HEK293 (cell line): ENCODE data around the gene SHISA5.

ENCODE experiments used
- CTCF ChIA-PET: fragments of 350-600 bp; formaldehyde crosslinking; extraction: SDS; loops from one replicate; lab custom pipeline; 2021; ENCODE audit warnings: antibody characterized with exemption; lab: Yijun Ruan, JAX
- POLR2A ChIA-PET: fragments of 300-600 bp; formaldehyde crosslinking; extraction: SDS; loops from one replicate; lab custom pipeline; 2020; ENCODE audit warnings: antibody characterized with exemption, inconsistent platforms; lab: Yijun Ruan, JAX
- H3K27ac ChIP-seq: fragments of 200-500 bp; sonication (Bioruptor generic); 2 replicates; pipeline ENCODE4 v1.5.1; 2014; ENCODE audit warnings: low read depth, low read length, control low read depth, inconsistent platforms; ENCODE audit errors: extremely low read depth
- H3K36me3 ChIP-seq, 2 experiments: fragments of 200-500 bp in 1 of 2; sonication (Bioruptor generic) in 1 of 2; 1 replicate in 1 of 2; 2 replicates in 1 of 2; pipeline ENCODE4 v1.5.1; 2014 to 2017; ENCODE audit warnings: inconsistent platforms in 2 of 2, low read length in 2 of 2; ENCODE audit not compliant: control insufficient read depth in 2 of 2, insufficient read depth in 1 of 2
- H3K4me1 ChIP-seq: fragments of 200-500 bp; sonication (Bioruptor generic); 2 replicates; pipeline ENCODE4 v1.5.1; 2014; ENCODE audit warnings: mild to moderate bottlenecking, low read length, inconsistent platforms; ENCODE audit not compliant: control insufficient read depth, insufficient read depth
- H3K4me3 ChIP-seq: 2 replicates; pipeline ENCODE4 v1.5.1; 2011; ENCODE audit warnings: low read depth, mild to moderate bottlenecking, control low read depth, low read length, moderate library complexity
- H3K9me3 ChIP-seq: fragments of 200-500 bp; sonication (Bioruptor generic); 2 replicates; pipeline ENCODE4 v1.5.1; 2014; ENCODE audit warnings: low read depth, low read length, inconsistent platforms; ENCODE audit not compliant: control insufficient read depth, insufficient read depth
- AEBP2 ChIP-seq: fragments of 450-650 bp; formaldehyde crosslinking; IDR thresholded peaks from 2 replicates; pipeline ENCODE4 v1.5.1; 2016; ENCODE audit warnings: missing biosample characterization, missing genetic modification characterization, borderline replicate concordance
- EGR2 ChIP-seq: fragments of 450-650 bp; formaldehyde crosslinking; IDR thresholded peaks from 2 replicates; pipeline ENCODE4 v1.5.1; 2016; ENCODE audit warnings: low read depth, missing biosample characterization, missing genetic modification characterization
- IKZF3 ChIP-seq: fragments of 450-650 bp; IDR thresholded peaks from 2 replicates; pipeline ENCODE4 v1.5.0; 2018; ENCODE audit warnings: missing biosample characterization, mild to moderate bottlenecking, missing genetic modification characterization, moderate library complexity
- PRDM1 ChIP-seq: fragments of 450-650 bp; formaldehyde crosslinking; IDR thresholded peaks from 2 replicates; pipeline ENCODE4; 2016; ENCODE audit warnings: missing biosample characterization, missing genetic modification characterization
- RBAK ChIP-seq: fragments of 450-650 bp; formaldehyde crosslinking; IDR thresholded peaks from 2 replicates; pipeline ENCODE4 v1.5.1; 2016; ENCODE audit warnings: missing biosample characterization, missing genetic modification characterization
- TCF7L2 ChIP-seq: IDR thresholded peaks from 2 replicates; pipeline ENCODE4 v1.6.1; 2011; ENCODE audit warnings: low read depth, mild to moderate bottlenecking, inconsistent platforms, low read length, moderate library complexity, borderline replicate concordance
- TRIM28 ChIP-seq: IDR thresholded peaks from 2 replicates; pipeline ENCODE4 v1.6.1; 2011; ENCODE audit warnings: low read length, control low read depth, borderline replicate concordance
- YY2 ChIP-seq: fragments of 450-650 bp; formaldehyde crosslinking; IDR thresholded peaks from 2 replicates; pipeline ENCODE4 v1.5.1; 2016; ENCODE audit warnings: missing biosample characterization, missing genetic modification characterization
- ZBTB10 ChIP-seq: fragments of 450-650 bp; formaldehyde crosslinking; IDR thresholded peaks from 2 replicates; pipeline ENCODE4 v1.5.1; 2016; ENCODE audit warnings: missing biosample characterization, missing genetic modification characterization
- ZNF146 ChIP-seq: fragments of 450-650 bp; formaldehyde crosslinking; IDR thresholded peaks from 2 replicates; pipeline ENCODE4 v1.5.1; 2016; ENCODE audit warnings: missing biosample characterization, missing genetic modification characterization
- ZNF16 ChIP-seq: fragments of 450-650 bp; formaldehyde crosslinking; IDR thresholded peaks from 2 replicates; pipeline ENCODE4 v1.5.1; 2016; ENCODE audit warnings: low read depth, missing biosample characterization, missing genetic modification characterization
- ZNF169 ChIP-seq: fragments of 450-650 bp; formaldehyde crosslinking; IDR thresholded peaks from 2 replicates; pipeline ENCODE4 v1.5.1; 2016; ENCODE audit warnings: missing biosample characterization, missing genetic modification characterization
- ZNF214 ChIP-seq: fragments of 450-650 bp; formaldehyde crosslinking; IDR thresholded peaks from 2 replicates; pipeline ENCODE4 v1.5.1; 2017; ENCODE audit warnings: missing biosample characterization, mild to moderate bottlenecking, missing genetic modification characterization, borderline replicate concordance
- ZNF24 ChIP-seq: fragments of 450-650 bp; formaldehyde crosslinking; IDR thresholded peaks from 2 replicates; pipeline ENCODE4 v1.5.1; 2016; ENCODE audit warnings: missing biosample characterization, missing genetic modification characterization
- ZNF292 ChIP-seq: fragments of 450-650 bp; formaldehyde crosslinking; IDR thresholded peaks from 2 replicates; pipeline ENCODE4 v1.5.1; 2016; ENCODE audit warnings: low read depth, missing biosample characterization, missing genetic modification characterization, borderline replicate concordance
- ZNF391 ChIP-seq: fragments of 450-650 bp; formaldehyde crosslinking; IDR thresholded peaks from 2 replicates; pipeline ENCODE4 v1.5.1; 2016; ENCODE audit warnings: low read depth, missing biosample characterization, missing genetic modification characterization, borderline replicate concordance
- ZNF501 ChIP-seq: fragments of 450-650 bp; formaldehyde crosslinking; IDR thresholded peaks from 2 replicates; pipeline ENCODE4 v1.5.1; 2016; ENCODE audit warnings: missing biosample characterization, missing genetic modification characterization
- ZNF529 ChIP-seq: fragments of 450-650 bp; formaldehyde crosslinking; IDR thresholded peaks from 2 replicates; pipeline ENCODE4 v1.5.1; 2017; ENCODE audit warnings: missing genetic modification characterization, missing biosample characterization; ENCODE audit not compliant: insufficient replicate concordance
- ZNF560 ChIP-seq: fragments of 450-650 bp; formaldehyde crosslinking; IDR thresholded peaks from 2 replicates; pipeline ENCODE4 v1.5.1; 2017; ENCODE audit warnings: missing biosample characterization, missing genetic modification characterization, borderline replicate concordance

The SHISA5 gene

GRCh38 chr3:48419149-48419548 lies 84.8 kb downstream of the SHISA5 start:
- TF ChIP-seq IKZF3, result no peak
- no peak for TF ChIP-seq ZNF501 (tag by site-specific recombination)
- no peak for TF ChIP-seq PRDM1
- TF ChIP-seq YY2 (tag by site-specific recombination), result no peak
- TF ChIP-seq ZNF169 (tag by site-specific recombination), result no peak
- no peak for TF ChIP-seq TCF7L2
- TF ChIP-seq, all 188 proteins: peak for 0
- Histone ChIP-seq H3K4me1 (no peaks in the 10 kb centered on the region), H3K4me3 (no peak overlapping the region), H3K36me3 (peaks cover 0 to 15% of the 10 kb centered on the region in 2 experiments; a peak in 1 of 3 replicates), H3K9me3 (no peaks in the 10 kb centered on the region), H3K27ac (no peak overlapping the region)
- POLR2A ChIA-PET, result interaction anchor here (0.6 kb wide), 1 partner anchor 176 kb away, joined by 3 read pairs; no protein-coding TSS in a partner anchor
- CTCF ChIA-PET, result interaction anchor here (0.5 to 1.9 kb wide), 3 partner anchors 10 to 145 kb away, joined by 4 to 10 read pairs (median 4); no protein-coding TSS in a partner anchor

- Histone ChIP-seq H3K9me3 (no peaks in the 10 kb centered on the region), H3K27ac (no peak overlapping the region), H3K4me1 (no peaks in the 10 kb centered on the region), H3K4me3 (no peak overlapping the region), H3K36me3 (peaks cover 0 to 18% of the 10 kb centered on the region in 2 experiments; a peak in 1 of 3 replicates)
- POLR2A ChIA-PET, result interaction anchor here (0.6 kb wide), 1 partner anchor 175 kb away, joined by 3 read pairs; no protein-coding TSS in a partner anchor
- TF ChIP-seq ZNF24 (tag by site-specific recombination), result no peak
- TF ChIP-seq RBAK (tag by site-specific recombination), result no peak
- no peak for TF ChIP-seq ZNF214 (tag by site-specific recombination)
- TF ChIP-seq AEBP2 (tag by site-specific recombination), result no peak
- TF ChIP-seq, all 188 proteins: peak for 0
- CTCF ChIA-PET, result interaction anchor here (0.5 to 1.9 kb wide), 5 partner anchors 10 to 196 kb away, joined by 3 to 10 read pairs (median 4); no protein-coding TSS in a partner anchor
These were observed 85.3 kb downstream of the SHISA5 start for GRCh38 chr3:48418651-48419050.

GRCh38 chr3:48418140-48418539 lies 85.8 kb downstream of the SHISA5 start:
- Histone ChIP-seq H3K4me1 (no peaks in the 10 kb centered on the region), H3K9me3 (no peaks in the 10 kb centered on the region), H3K27ac (no peak overlapping the region), H3K36me3 (peaks cover 0 to 21% of the 10 kb centered on the region in 2 experiments; a peak in 1 of 3 replicates), H3K4me3 (no peak overlapping the region)
- ChIA-PET POLR2A (no interaction called here), CTCF (interaction anchor here (0.6 to 1.9 kb wide), 4 partner anchors 9 to 195 kb away, joined by 3 to 10 read pairs (median 4); no protein-coding TSS in a partner anchor)
- TF ChIP-seq ZNF391 (tag by site-specific recombination) (no peak), ZNF529 (tag by site-specific recombination) (no peak), EGR2 (tag by site-specific recombination) (no peak), ZNF16 (tag by site-specific recombination) (no peak), ZBTB10 (tag by site-specific recombination) (no peak), TRIM28 (no peak), ZNF292 (tag by site-specific recombination) (no peak), ZNF560 (tag by site-specific recombination) (no peak), ZNF146 (tag by site-specific recombination) (no peak)
